HEK293 (cell line): ENCODE results near the gene PPP2R5D.

Experiments
- CTCF ChIA-PET: fragments of 350-600 bp; formaldehyde crosslinking; extraction: SDS; loops from one replicate; lab custom pipeline; 2021; ENCODE audit warnings: antibody characterized with exemption; lab: Yijun Ruan, JAX
- POLR2A ChIA-PET: fragments of 300-600 bp; formaldehyde crosslinking; extraction: SDS; loops from one replicate; lab custom pipeline; 2020; ENCODE audit warnings: antibody characterized with exemption, inconsistent platforms; lab: Yijun Ruan, JAX
- H3K27ac ChIP-seq: fragments of 200-500 bp; sonication (Bioruptor generic); 2 replicates; pipeline ENCODE4 v1.5.1; 2014; ENCODE audit warnings: low read depth, low read length, control low read depth, inconsistent platforms; ENCODE audit errors: extremely low read depth
- H3K36me3 ChIP-seq, 2 experiments: fragments of 200-500 bp in 1 of 2; sonication (Bioruptor generic) in 1 of 2; 1 replicate in 1 of 2; 2 replicates in 1 of 2; pipeline ENCODE4 v1.5.1; 2014 to 2017; ENCODE audit warnings: inconsistent platforms in 2 of 2, low read length in 2 of 2; ENCODE audit not compliant: control insufficient read depth in 2 of 2, insufficient read depth in 1 of 2
- H3K4me1 ChIP-seq: fragments of 200-500 bp; sonication (Bioruptor generic); 2 replicates; pipeline ENCODE4 v1.5.1; 2014; ENCODE audit warnings: mild to moderate bottlenecking, low read length, inconsistent platforms; ENCODE audit not compliant: control insufficient read depth, insufficient read depth
- H3K4me3 ChIP-seq: 2 replicates; pipeline ENCODE4 v1.5.1; 2011; ENCODE audit warnings: low read depth, mild to moderate bottlenecking, control low read depth, low read length, moderate library complexity
- H3K9me3 ChIP-seq: fragments of 200-500 bp; sonication (Bioruptor generic); 2 replicates; pipeline ENCODE4 v1.5.1; 2014; ENCODE audit warnings: low read depth, low read length, inconsistent platforms; ENCODE audit not compliant: control insufficient read depth, insufficient read depth
- EGR2 ChIP-seq: fragments of 450-650 bp; formaldehyde crosslinking; IDR thresholded peaks from 2 replicates; pipeline ENCODE4 v1.5.1; 2016; ENCODE audit warnings: low read depth, missing biosample characterization, missing genetic modification characterization
- FEZF1 ChIP-seq: fragments of 450-650 bp; formaldehyde crosslinking; IDR thresholded peaks from 2 replicates; pipeline ENCODE4 v1.5.1; 2016; ENCODE audit warnings: missing biosample characterization, missing genetic modification characterization
- KLF1 ChIP-seq: fragments of 450-650 bp; formaldehyde crosslinking; IDR thresholded peaks from 2 replicates; pipeline ENCODE4 v1.5.1; 2016; ENCODE audit warnings: missing biosample characterization, missing genetic modification characterization
- KLF8 ChIP-seq: fragments of 450-650 bp; formaldehyde crosslinking; IDR thresholded peaks from 2 replicates; pipeline ENCODE4 v1.5.1; 2016; ENCODE audit warnings: missing biosample characterization, missing genetic modification characterization
- KLF9 ChIP-seq: fragments of 450-650 bp; formaldehyde crosslinking; IDR thresholded peaks from 2 replicates; pipeline ENCODE4 v1.5.1; 2016; ENCODE audit warnings: missing biosample characterization, missing genetic modification characterization, low read depth
- OSR2 ChIP-seq: fragments of 450-650 bp; formaldehyde crosslinking; IDR thresholded peaks from 2 replicates; pipeline ENCODE4 v1.5.1; 2016; ENCODE audit warnings: missing biosample characterization, missing genetic modification characterization
- SP3 ChIP-seq: fragments of 450-650 bp; formaldehyde crosslinking; IDR thresholded peaks from 2 replicates; pipeline ENCODE4 v1.5.1; 2016; ENCODE audit warnings: missing biosample characterization, missing genetic modification characterization
- SP7 ChIP-seq: fragments of 450-650 bp; formaldehyde crosslinking; IDR thresholded peaks from 2 replicates; pipeline ENCODE4 v1.5.1; 2016; ENCODE audit warnings: missing biosample characterization, missing genetic modification characterization
- TCF7L2 ChIP-seq: IDR thresholded peaks from 2 replicates; pipeline ENCODE4 v1.6.1; 2011; ENCODE audit warnings: low read depth, mild to moderate bottlenecking, inconsistent platforms, low read length, moderate library complexity, borderline replicate concordance
- WT1 ChIP-seq: fragments of 450-650 bp; formaldehyde crosslinking; IDR thresholded peaks from 2 replicates; pipeline ENCODE4 v1.5.1; 2016; ENCODE audit warnings: missing biosample characterization, missing genetic modification characterization
- ZBTB17 ChIP-seq: fragments of 450-650 bp; formaldehyde crosslinking; IDR thresholded peaks from 2 replicates; pipeline ENCODE4 v1.5.1; 2016; ENCODE audit warnings: missing biosample characterization, missing genetic modification characterization
- ZBTB20 ChIP-seq: fragments of 450-650 bp; formaldehyde crosslinking; IDR thresholded peaks from 2 replicates; pipeline ENCODE4 v1.5.1; 2016; ENCODE audit warnings: missing biosample characterization, missing genetic modification characterization
- ZEB2 ChIP-seq: fragments of 450-650 bp; formaldehyde crosslinking; IDR thresholded peaks from 2 replicates; pipeline ENCODE4 v1.5.1; 2016; ENCODE audit warnings: missing biosample characterization, missing genetic modification characterization
- ZNF133 ChIP-seq: fragments of 450-650 bp; formaldehyde crosslinking; IDR thresholded peaks from 2 replicates; pipeline ENCODE4 v1.5.1; 2016; ENCODE audit warnings: missing biosample characterization, missing genetic modification characterization
- ZNF175 ChIP-seq: fragments of 450-650 bp; formaldehyde crosslinking; IDR thresholded peaks from 2 replicates; pipeline ENCODE4 v1.5.1; 2016; ENCODE audit warnings: missing biosample characterization, missing genetic modification characterization
- ZNF24 ChIP-seq: fragments of 450-650 bp; formaldehyde crosslinking; IDR thresholded peaks from 2 replicates; pipeline ENCODE4 v1.5.1; 2016; ENCODE audit warnings: missing biosample characterization, missing genetic modification characterization
- ZNF302 ChIP-seq: fragments of 450-650 bp; formaldehyde crosslinking; IDR thresholded peaks from 2 replicates; pipeline ENCODE4 v1.5.1; 2016; ENCODE audit warnings: missing biosample characterization, missing genetic modification characterization, low read depth
- ZNF629 ChIP-seq: fragments of 450-650 bp; formaldehyde crosslinking; IDR thresholded peaks from 2 replicates; pipeline ENCODE4 v1.5.1; 2017; ENCODE audit warnings: missing biosample characterization, missing genetic modification characterization
- ZNF677 ChIP-seq: fragments of 450-650 bp; IDR thresholded peaks from 2 replicates; pipeline ENCODE4 v1.5.0; 2018; ENCODE audit warnings: missing biosample characterization, mild to moderate bottlenecking, missing genetic modification characterization, moderate library complexity
- ZNF843 ChIP-seq: fragments of 450-650 bp; formaldehyde crosslinking; IDR thresholded peaks from 2 replicates; pipeline ENCODE4 v1.5.1; 2016; ENCODE audit warnings: missing biosample characterization, missing genetic modification characterization
- TF ChIP-seq, protein P1 (sequence below): fragments of 450-650 bp; formaldehyde crosslinking; IDR thresholded peaks from 2 replicates; pipeline ENCODE4 v1.5.1; 2016; ENCODE audit warnings: missing biosample characterization, missing genetic modification characterization
- TF ChIP-seq, protein P2 (sequence below): fragments of 450-650 bp; formaldehyde crosslinking; IDR thresholded peaks from 2 replicates; pipeline ENCODE4 v1.5.1; 2016; ENCODE audit warnings: missing biosample characterization, missing genetic modification characterization
- TF ChIP-seq, protein P3 (sequence below): fragments of 450-650 bp; formaldehyde crosslinking; IDR thresholded peaks from 2 replicates; pipeline ENCODE4 v1.5.1; 2016; ENCODE audit warnings: missing biosample characterization, missing genetic modification characterization
- TF ChIP-seq, protein P4 (sequence below): fragments of 450-650 bp; formaldehyde crosslinking; optimal IDR thresholded peaks from 2 replicates; pipeline ENCODE3; 2016; ENCODE audit warnings: missing biosample characterization, mild to moderate bottlenecking, missing genetic modification characterization
- TF ChIP-seq, protein P5 (sequence below): fragments of 450-650 bp; formaldehyde crosslinking; IDR thresholded peaks from 2 replicates; pipeline ENCODE4 v1.5.1; 2016; ENCODE audit warnings: missing biosample characterization, missing genetic modification characterization
- TF ChIP-seq, protein P6 (sequence below): fragments of 450-650 bp; formaldehyde crosslinking; IDR thresholded peaks from 2 replicates; pipeline ENCODE4 v1.5.1; 2016; ENCODE audit warnings: missing biosample characterization, missing genetic modification characterization

The PPP2R5D gene

DNA sequence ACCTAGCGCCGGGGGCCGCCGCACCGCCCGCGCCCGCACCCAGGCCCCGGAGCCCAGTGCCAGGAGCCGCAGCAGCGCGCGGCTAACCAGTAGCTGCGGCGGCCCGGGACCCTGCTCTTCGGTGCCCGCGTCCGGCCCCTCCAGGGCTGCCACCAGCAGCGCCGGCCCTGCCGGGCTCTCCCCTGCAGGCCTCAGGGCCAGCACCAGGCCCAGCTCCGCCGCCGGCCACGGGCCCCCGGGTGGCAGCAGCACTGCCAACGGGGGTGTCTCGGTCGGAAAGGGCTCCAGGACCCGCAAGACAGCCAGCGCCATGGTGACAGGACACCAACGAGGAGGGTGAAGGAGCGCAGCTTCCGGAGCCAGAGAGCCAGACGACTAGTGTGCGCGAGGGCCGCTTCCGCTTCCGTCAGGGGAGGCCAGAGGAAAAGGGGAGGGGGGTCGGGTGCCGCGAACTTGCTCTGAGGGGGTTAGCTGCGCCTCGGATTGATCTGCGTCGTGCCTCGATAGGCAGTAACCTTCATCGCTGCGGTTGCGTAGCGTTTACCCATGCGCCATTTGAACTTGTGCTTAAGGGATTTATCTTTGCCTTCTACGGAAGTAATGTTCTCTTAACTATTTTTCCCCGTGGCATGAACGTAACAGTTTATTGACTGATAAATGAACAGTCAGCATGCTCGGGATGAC, 5.4 kb upstream of the PPP2R5D start, which contains the start of gene PEX6:
TSS of gene PEX6 (minus strand) at position 343 of the 684 bp plus-strand sequence. CDS start at position 312, 31 bp downstream.
- H3K27ac ChIP-seq, result peak within 1 kb of the TSS; percentile 84
- no peaks in the 10 kb centered on the region for H3K9me3 ChIP-seq
- H3K4me3 ChIP-seq, result peak within 1 kb of the TSS; percentile 88
- POLR2A ChIA-PET, result interaction anchor here (0.6 to 3.4 kb wide), 23 partner anchors 8 to 234 kb away, joined by 3 to 46 read pairs (median 4); partner anchors contain the start of genes CNPY3, CUL7, KLC4 and KLHDC3
- H3K36me3 ChIP-seq, result peaks cover 5 to 12% of the 10 kb centered on the region in 2 experiments; a peak in 2 of 3 replicates
- CTCF ChIA-PET, result interaction anchor here (0.5 to 1.5 kb wide), 14 partner anchors 9 to 1360 kb away, joined by 3 to 6 read pairs (median 3); partner anchors contain the start of genes CUL7, KLC4 and MRPL2
- H3K4me1 ChIP-seq, result no peaks in the 10 kb centered on the region
- TF ChIP-seq ZNF24 (tag by site-specific recombination), result 0 out of 2 replicates have a peak, but pooled peaks have one; percentile 55
- no peak for TF ChIP-seq TCF7L2
- TF ChIP-seq, protein P1, sequence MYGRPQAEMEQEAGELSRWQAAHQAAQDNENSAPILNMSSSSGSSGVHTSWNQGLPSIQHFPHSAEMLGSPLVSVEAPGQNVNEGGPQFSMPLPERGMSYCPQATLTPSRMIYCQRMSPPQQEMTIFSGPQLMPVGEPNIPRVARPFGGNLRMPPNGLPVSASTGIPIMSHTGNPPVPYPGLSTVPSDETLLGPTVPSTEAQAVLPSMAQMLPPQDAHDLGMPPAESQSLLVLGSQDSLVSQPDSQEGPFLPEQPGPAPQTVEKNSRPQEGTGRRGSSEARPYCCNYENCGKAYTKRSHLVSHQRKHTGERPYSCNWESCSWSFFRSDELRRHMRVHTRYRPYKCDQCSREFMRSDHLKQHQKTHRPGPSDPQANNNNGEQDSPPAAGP (tag by site-specific recombination), result 0 out of 2 replicates have a peak, but pooled peaks have one; percentile 33
- TF ChIP-seq ZNF843 (tag by site-specific recombination), result peak; percentile 44; the same call in 1 of the 2 replicates
- TF ChIP-seq, protein P2, sequence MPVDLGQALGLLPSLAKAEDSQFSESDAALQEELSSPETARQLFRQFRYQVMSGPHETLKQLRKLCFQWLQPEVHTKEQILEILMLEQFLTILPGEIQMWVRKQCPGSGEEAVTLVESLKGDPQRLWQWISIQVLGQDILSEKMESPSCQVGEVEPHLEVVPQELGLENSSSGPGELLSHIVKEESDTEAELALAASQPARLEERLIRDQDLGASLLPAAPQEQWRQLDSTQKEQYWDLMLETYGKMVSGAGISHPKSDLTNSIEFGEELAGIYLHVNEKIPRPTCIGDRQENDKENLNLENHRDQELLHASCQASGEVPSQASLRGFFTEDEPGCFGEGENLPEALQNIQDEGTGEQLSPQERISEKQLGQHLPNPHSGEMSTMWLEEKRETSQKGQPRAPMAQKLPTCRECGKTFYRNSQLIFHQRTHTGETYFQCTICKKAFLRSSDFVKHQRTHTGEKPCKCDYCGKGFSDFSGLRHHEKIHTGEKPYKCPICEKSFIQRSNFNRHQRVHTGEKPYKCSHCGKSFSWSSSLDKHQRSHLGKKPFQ, result no peak
- TF ChIP-seq EGR2 (tag by site-specific recombination), result no peak
- TF ChIP-seq ZBTB17 (tag by site-specific recombination), result peak; percentile 95
- peak; percentile 6; the same call in 1 of the 2 replicates for TF ChIP-seq KLF1
- TF ChIP-seq OSR2 (tag by site-specific recombination), result peak; percentile 30; the same call in 1 of the 2 replicates
- TF ChIP-seq ZNF302 (tag by site-specific recombination), result no peak
- TF ChIP-seq SP3 (tag by site-specific recombination), result peak; percentile 40; the same call in 1 of the 2 replicates
- TF ChIP-seq, protein P3, sequence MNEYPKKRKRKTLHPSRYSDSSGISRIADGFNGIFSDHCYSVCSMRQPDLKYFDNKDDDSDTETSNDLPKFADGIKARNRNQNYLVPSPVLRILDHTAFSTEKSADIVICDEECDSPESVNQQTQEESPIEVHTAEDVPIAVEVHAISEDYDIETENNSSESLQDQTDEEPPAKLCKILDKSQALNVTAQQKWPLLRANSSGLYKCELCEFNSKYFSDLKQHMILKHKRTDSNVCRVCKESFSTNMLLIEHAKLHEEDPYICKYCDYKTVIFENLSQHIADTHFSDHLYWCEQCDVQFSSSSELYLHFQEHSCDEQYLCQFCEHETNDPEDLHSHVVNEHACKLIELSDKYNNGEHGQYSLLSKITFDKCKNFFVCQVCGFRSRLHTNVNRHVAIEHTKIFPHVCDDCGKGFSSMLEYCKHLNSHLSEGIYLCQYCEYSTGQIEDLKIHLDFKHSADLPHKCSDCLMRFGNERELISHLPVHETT (tag by site-specific recombination), result peak; percentile 65; the same call in 1 of the 2 replicates
- TF ChIP-seq SP7 (tag by site-specific recombination), result peak; percentile 56
- TF ChIP-seq ZEB2 (tag by site-specific recombination), result peak; percentile 60
- no peak for TF ChIP-seq KLF8 (tag by site-specific recombination)
- 0 out of 2 replicates have a peak, but pooled peaks have one; percentile 17 for TF ChIP-seq ZNF677
- peak; percentile 71; the same call in 1 of the 2 replicates for TF ChIP-seq ZBTB20 (tag by site-specific recombination)
- TF ChIP-seq ZNF175 (tag by site-specific recombination), result no peak
- TF ChIP-seq KLF9 (tag by site-specific recombination), result no peak
- TF ChIP-seq, protein P4, sequence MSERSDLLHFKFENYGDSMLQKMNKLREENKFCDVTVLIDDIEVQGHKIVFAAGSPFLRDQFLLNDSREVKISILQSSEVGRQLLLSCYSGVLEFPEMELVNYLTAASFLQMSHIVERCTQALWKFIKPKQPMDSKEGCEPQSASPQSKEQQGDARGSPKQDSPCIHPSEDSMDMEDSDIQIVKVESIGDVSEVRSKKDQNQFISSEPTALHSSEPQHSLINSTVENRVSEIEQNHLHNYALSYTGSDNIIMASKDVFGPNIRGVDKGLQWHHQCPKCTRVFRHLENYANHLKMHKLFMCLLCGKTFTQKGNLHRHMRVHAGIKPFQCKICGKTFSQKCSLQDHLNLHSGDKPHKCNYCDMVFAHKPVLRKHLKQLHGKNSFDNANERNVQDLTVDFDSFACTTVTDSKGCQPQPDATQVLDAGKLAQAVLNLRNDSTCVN, result peak; percentile 66
- TF ChIP-seq, protein P5, sequence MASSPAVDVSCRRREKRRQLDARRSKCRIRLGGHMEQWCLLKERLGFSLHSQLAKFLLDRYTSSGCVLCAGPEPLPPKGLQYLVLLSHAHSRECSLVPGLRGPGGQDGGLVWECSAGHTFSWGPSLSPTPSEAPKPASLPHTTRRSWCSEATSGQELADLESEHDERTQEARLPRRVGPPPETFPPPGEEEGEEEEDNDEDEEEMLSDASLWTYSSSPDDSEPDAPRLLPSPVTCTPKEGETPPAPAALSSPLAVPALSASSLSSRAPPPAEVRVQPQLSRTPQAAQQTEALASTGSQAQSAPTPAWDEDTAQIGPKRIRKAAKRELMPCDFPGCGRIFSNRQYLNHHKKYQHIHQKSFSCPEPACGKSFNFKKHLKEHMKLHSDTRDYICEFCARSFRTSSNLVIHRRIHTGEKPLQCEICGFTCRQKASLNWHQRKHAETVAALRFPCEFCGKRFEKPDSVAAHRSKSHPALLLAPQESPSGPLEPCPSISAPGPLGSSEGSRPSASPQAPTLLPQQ (tag by site-specific recombination), result peak; percentile 74; the same call in 1 of the 2 replicates
- TF ChIP-seq, protein P6, sequence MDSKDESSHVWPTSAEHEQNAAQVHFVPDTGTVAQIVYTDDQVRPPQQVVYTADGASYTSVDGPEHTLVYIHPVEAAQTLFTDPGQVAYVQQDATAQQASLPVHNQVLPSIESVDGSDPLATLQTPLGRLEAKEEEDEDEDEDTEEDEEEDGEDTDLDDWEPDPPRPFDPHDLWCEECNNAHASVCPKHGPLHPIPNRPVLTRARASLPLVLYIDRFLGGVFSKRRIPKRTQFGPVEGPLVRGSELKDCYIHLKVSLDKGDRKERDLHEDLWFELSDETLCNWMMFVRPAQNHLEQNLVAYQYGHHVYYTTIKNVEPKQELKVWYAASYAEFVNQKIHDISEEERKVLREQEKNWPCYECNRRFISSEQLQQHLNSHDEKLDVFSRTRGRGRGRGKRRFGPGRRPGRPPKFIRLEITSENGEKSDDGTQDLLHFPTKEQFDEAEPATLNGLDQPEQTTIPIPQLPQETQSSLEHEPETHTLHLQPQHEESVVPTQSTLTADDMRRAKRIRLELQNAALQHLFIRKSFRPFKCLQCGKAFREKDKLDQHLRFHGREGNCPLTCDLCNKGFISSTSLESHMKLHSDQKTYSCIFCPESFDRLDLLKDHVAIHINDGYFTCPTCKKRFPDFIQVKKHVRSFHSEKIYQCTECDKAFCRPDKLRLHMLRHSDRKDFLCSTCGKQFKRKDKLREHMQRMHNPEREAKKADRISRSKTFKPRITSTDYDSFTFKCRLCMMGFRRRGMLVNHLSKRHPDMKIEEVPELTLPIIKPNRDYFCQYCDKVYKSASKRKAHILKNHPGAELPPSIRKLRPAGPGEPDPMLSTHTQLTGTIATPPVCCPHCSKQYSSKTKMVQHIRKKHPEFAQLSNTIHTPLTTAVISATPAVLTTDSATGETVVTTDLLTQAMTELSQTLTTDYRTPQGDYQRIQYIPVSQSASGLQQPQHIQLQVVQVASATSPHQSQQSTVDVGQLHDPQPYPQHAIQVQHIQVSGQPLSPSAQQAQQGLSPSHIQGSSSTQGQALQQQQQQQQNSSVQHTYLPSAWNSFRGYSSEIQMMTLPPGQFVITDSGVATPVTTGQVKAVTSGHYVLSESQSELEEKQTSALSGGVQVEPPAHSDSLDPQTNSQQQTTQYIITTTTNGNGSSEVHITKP, result peak; percentile 96
- peak; percentile 35; the same call in 1 of the 2 replicates for TF ChIP-seq WT1 (tag by site-specific recombination)
- TF ChIP-seq ZNF133 (tag by site-specific recombination), result no peak
- TF ChIP-seq FEZF1 (tag by site-specific recombination), result peak; percentile 80
- peak; percentile 87 for TF ChIP-seq ZNF629 (tag by site-specific recombination)
